Ovary (tissue), 9 donors: ENCODE measurements around the gene HSPA12A. TPM values are rescaled to one million over a fixed set of nuclear protein-coding genes. Genes with fewer than 3 reads are reported as not detected.

Experiments used
- DNase-seq, 5 donors: peaks; one replicate each; pipeline ENCODE4 v3.0.0-alpha.2; 2019 to 2020
- H3K27ac ChIP-seq, 2 donors: fragments of 200-600 bp; one replicate each; pipeline versions ENCODE4 v1.5.1 to v1.8.0; 2019 to 2022
- H3K27me3 ChIP-seq: fragments of 200-600 bp; one replicate; pipeline ENCODE4 v1.8.0; 2022
- H3K36me3 ChIP-seq: fragments of 200-600 bp; sonication (generic); one replicate; pipeline ENCODE4 v1.5.1; 2019
- H3K4me1 ChIP-seq: one replicate; pipeline ENCODE4 v1.8.1; 2013; ENCODE audit warnings: mild to moderate bottlenecking, moderate library complexity; ENCODE audit not compliant: insufficient read depth
- H3K4me3 ChIP-seq: fragments of 200-600 bp; sonication (generic); one replicate; pipeline ENCODE4 v1.5.1; 2017
- H3K9me3 ChIP-seq, 2 donors: fragments of 200-600 bp in 1 of 2; sonication (generic) in 1 of 2; one replicate each; pipeline versions ENCODE4 v1.5.1 to v1.8.1; 2013 to 2019; ENCODE audit warnings: mild to moderate bottlenecking in 1 of 2, moderate library complexity in 1 of 2
- CTCF ChIP-seq, 3 donors: fragments of 450-650 bp in 2 of 3; fragments of 200-600 bp in 1 of 3; IDR thresholded peaks; one replicate each; pipeline versions ENCODE4 v1.5.1 to v1.8.0; 2016 to 2022; ENCODE audit warnings: antibody characterized with exemption in 3 of 3, mild to moderate bottlenecking in 1 of 3
- EP300 ChIP-seq: sonication (generic); formaldehyde crosslinking; IDR thresholded peaks from one replicate; pipeline ENCODE4 v1.6.1; 2017; ENCODE audit warnings: antibody characterized with exemption
- POLR2A ChIP-seq: fragments of 450-650 bp; IDR thresholded peaks from one replicate; pipeline ENCODE4 v1.6.1; 2017; ENCODE audit warnings: antibody characterized with exemption, mild to moderate bottlenecking, moderate library complexity
- WGBS, 3 donors: extraction: QIAGEN DNeasy Blood & Tissue Kit in 1 of 3; methylation state at CpG; one replicate each; pipeline versions ENCODE4 v1.1.5 to v1.1.7; 2013 to 2017; 5-methylcytosine and 5-hydroxymethylcytosine counted together
- intact Hi-C, 4 donors: fragments of 100-400 bp; cut with DNase I; formaldehyde crosslinking; loops; one replicate each; pipeline versions ENCODE4 v1.11.0 to v1.15.1; 2022 to 2023
- polyA plus RNA-seq, 2 donors: library from polyadenylated mRNA; stranded (reverse); fragments of 200-250 nt in 1 of 2; fragments of 350-450 nt in 1 of 2; fragmentation: Illumina TruSeq in 1 of 2; extraction: RNeasy Lipid Tissue Mini Kit (QIAGEN cat#74804) in 1 of 2; gene quantifications; one replicate each; pipeline ENCODE4 v1.2.3, GENCODE V29; 2013 to 2014
- total RNA-seq, 7 donors: library from RNA; depleted of rRNA in 2 of 7; stranded (reverse); fragments of >200 nt in 2 of 7; fragmentation: NEBNext Ultra II Directional in 3 of 7; extraction: Animal tissue kit (Norgen Biotek cat#: 25700) in 3 of 7; gene quantifications; one replicate each; pipeline versions ENCODE4 v1.1.0 to v1.2.4, GENCODE V29; 2016 to 2023
- donor health status: DM: no; HTN: no; CAD: no; lungs with moderate emphysema.
- donor health status: DM: no; HTN: no; CAD: no.
- donor health status: Bipolar disorder and iron deficiency.
- donor health status: DM: yes; HTN: yes; CAD: no.
- donor health status: DM: no; HTN: no; CAD: no.
- donor health status: DM: yes; HTN: yes; CAD: no.

Gene HSPA12A
- total and polyA plus RNA-seq, 9 donors, result 16.0 to 47.5 (median 36.4) TPM

DNA sequence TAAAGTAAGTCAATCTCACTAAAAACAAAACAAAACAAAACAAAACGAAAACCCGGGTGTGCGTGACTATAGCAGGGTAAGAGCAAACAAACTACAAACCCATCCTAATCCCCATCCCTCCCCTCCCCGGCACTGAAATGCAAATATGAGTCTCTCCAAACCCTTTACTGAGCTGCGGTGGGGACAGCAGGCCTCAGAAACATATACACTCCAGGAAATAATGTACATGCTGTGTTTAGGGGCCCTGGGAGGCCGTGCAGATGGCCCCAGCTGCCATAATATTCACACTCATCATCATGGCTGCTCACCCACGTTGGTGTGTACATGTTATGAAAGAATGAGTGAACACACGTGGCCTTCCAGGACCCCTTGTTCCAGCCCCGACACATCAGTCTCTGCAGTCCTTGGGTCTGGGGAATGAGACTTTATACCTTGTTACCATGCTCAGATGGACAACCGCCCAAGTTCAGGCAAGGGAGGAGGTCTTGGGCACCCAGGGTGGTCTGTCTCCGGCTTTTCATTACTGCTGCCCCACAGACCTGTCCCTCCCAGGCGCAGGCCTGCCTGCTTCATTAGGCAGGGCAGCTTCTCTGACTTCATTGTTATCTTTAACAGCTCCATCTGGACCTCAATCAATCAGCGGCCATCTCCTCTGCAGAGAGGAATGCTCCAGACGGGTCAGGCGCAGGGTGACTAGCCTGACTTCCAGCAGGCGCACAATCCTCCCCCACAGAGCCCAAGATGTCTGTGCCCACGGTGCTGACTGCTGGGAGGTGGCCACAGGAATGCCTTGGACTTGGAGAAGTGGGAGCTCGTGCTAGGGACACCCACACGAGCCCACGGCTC, 20.6 kb downstream of the HSPA12A start:
- intact Hi-C loops, result no loop called here
- TF ChIP-seq EP300 (no peak), POLR2A (no peak), CTCF (IDR thresholded peaks at IDR 0.05) (no peak)
- H3K9me3 ChIP-seq, result no peaks in the 10 kb centered on the region
- no peak overlapping the region for H3K27ac ChIP-seq
- DNase-seq, result no peak
- H3K27me3 ChIP-seq, result no peaks in the 10 kb centered on the region
- no peaks in the 10 kb centered on the region for H3K36me3 ChIP-seq
- H3K4me1 ChIP-seq, result peaks cover 29% of the 10 kb centered on the region
- no peak overlapping the region for H3K4me3 ChIP-seq
- WGBS, 3 donors, result 22 to 43% (median 35%) methylated on average over 20 of the region's 20 CpGs

DNA sequence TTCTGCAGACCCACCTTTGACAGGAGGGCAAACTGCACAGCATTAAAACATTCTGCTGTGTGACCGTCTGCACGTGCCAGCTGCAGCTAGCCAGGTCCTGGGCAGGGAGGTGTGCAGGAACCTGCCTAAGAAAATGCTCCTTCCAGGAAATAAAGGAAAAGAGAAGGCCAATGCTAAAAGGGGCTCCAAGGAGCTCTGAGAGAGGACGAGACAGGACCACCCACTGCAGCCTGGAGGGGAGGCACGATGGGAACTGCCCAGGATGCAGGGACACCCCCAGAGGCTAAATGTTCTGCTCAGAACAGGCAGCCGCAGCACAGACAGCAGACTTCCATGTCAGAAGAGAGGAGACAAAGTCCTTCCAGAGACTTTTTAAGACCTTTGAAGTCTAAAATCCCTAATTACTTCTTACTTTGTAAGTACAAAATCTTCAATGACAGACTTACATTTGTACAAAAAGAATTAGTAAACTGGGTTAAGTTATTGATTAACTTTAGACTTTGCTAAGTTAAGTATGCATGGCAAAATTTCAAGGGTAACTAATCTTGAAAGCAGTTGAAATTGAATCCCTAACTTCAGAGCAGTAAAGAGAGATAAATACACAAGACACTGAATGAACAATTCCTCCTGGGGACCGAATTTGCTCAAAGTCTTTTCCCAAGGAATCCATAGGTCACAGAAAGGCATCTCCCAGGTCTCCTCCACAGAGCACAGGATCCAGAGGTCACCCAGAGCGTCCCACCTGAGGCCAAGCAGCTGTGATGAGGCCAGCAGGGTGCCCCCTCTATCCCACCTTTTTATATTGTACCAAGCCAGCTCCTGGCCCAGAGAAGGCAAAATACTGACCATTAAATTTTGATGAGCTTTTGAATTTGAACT, 21.5 kb downstream of the HSPA12A start:
- TF ChIP-seq POLR2A (no peak), EP300 (no peak), CTCF (IDR thresholded peaks at IDR 0.05) (no peak)
- no peak for DNase-seq
- intact Hi-C loops, result no loop called here
- peaks cover 35% of the 10 kb centered on the region for H3K4me1 ChIP-seq
- 39 to 62% (median 50%) methylated on average over 7 of the region's 7 CpGs for WGBS, 3 donors
- H3K36me3 ChIP-seq, result no peaks in the 10 kb centered on the region
- no peaks in the 10 kb centered on the region for H3K9me3 ChIP-seq
- no peaks in the 10 kb centered on the region for H3K27me3 ChIP-seq
- no peak overlapping the region for H3K27ac ChIP-seq
- H3K4me3 ChIP-seq, result no peak overlapping the region

DNA sequence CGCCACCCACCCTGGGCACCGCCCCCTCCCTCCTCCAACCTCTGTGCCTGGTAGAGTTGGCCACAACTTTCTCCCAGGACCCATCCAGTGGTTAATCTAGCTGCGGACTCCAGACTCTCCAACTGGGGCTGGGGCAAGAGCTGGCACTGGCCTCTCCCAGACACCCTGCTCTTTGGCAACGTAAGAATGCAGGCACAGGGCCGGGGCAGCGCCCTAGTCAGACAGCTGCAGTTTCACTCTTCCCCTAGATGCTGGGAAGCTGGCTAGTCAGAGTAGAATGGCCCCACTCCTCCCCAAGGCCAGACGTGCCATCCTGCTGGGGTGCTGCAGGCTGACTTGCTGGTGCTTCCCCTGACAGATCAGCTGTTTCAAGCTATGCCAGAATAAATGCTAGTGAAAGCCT, 22.1 kb downstream of the HSPA12A start:
- intact Hi-C loops, result no loop called here
- Histone ChIP-seq H3K9me3 (no peaks in the 10 kb centered on the region), H3K36me3 (no peaks in the 10 kb centered on the region), H3K4me1 (peaks cover 39% of the 10 kb centered on the region), H3K27me3 (no peaks in the 10 kb centered on the region), H3K27ac (no peak overlapping the region), H3K4me3 (no peak overlapping the region)
- 61 to 81% (median 63%) methylated on average over 7 of the region's 7 CpGs for WGBS, 3 donors
- DNase-seq, result no peak
- no peak for TF ChIP-seq CTCF (IDR thresholded peaks at IDR 0.05)
- TF ChIP-seq POLR2A, result no peak
- TF ChIP-seq EP300, result no peak

DNA sequence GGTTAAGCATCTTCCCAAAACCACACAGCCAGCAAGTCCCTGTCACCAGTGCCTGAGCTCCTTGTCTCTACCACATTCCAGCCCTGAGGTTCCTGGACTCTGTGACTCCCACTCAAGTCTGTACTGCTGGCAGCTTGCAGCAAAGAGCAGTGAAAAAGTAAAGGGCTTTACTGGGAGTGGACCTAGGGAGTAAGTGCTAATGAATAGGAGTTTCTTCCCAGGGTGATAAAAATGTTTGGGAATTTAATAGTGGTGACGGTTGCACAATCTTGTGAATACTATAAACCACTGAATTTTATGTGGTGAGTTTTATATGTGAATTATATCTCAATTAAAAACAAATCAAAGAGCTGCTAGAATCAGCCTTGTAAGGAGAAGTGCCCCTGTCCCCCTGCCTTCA, 22.6 kb downstream of the HSPA12A start:
- no peak overlapping the region for H3K4me3 ChIP-seq
- DNase-seq, result no peak
- H3K9me3 ChIP-seq, result no peaks in the 10 kb centered on the region
- no peak overlapping the region for H3K27ac ChIP-seq
- peaks cover 42% of the 10 kb centered on the region for H3K4me1 ChIP-seq
- no peaks in the 10 kb centered on the region for H3K27me3 ChIP-seq
- WGBS, 3 donors, result 56 to 62% (median 56%) methylated on average over 1 of the region's 1 CpG
- no peak for TF ChIP-seq EP300
- intact Hi-C loops, result no loop called here
- H3K36me3 ChIP-seq, result no peaks in the 10 kb centered on the region
